Kidney (tissue), 14 donors: ENCODE results near the gene GALNT18. TPM values are rescaled to one million over a fixed set of nuclear protein-coding genes. Genes with fewer than 3 reads are reported as not detected.

Source experiments
- DNase-seq, 5 donors: peaks; one replicate each; pipeline ENCODE4 v3.0.0-alpha.2; 2013 to 2020
- FAIRE-seq: peaks from 2 replicates; lab custom pipeline; 2012; peaks lifted over from hg19 to GRCh38; lab: Jason Lieb, UNC
- H3K27ac ChIP-seq, 2 donors: one replicate each; pipeline ENCODE4 v1.7.0; 2013; ENCODE audit warnings: low read depth in 2 of 2, low read length in 2 of 2, inconsistent platforms in 1 of 2
- H3K27me3 ChIP-seq: one replicate; pipeline ENCODE4 v1.7.1; 2013; ENCODE audit warnings: low read length, inconsistent platforms; ENCODE audit not compliant: control insufficient read depth, insufficient read depth
- H3K36me3 ChIP-seq, 3 donors: one replicate each; pipeline versions ENCODE4 v1.7.0 to v1.7.1; 2013; ENCODE audit warnings: low read length in 3 of 3, control low read depth in 1 of 3, inconsistent platforms in 1 of 3; ENCODE audit not compliant: insufficient read depth in 3 of 3, control insufficient read depth in 2 of 3
- H3K4me1 ChIP-seq, 3 donors: one replicate each; pipeline versions ENCODE4 v1.7.0 to v1.7.1; 2013; ENCODE audit warnings: low read length in 3 of 3, inconsistent platforms in 1 of 3, low read depth in 1 of 3; ENCODE audit not compliant: control insufficient read depth in 2 of 3, insufficient read depth in 2 of 3
- H3K4me3 ChIP-seq, 3 donors: one replicate each; pipeline versions ENCODE4 v1.7.0 to v1.8.1; 2013; ENCODE audit warnings: low read length in 3 of 3, control low read depth in 1 of 3, inconsistent platforms in 1 of 3
- H3K9ac ChIP-seq, 3 donors: one replicate each; pipeline versions ENCODE4 v1.7.0 to v1.7.1; 2013; ENCODE audit warnings: low read length in 3 of 3, control low read depth in 1 of 3, inconsistent platforms in 1 of 3
- H3K9me3 ChIP-seq, 3 donors: one replicate each; pipeline versions ENCODE4 v1.7.0 to v1.7.1; 2013; ENCODE audit warnings: low read length in 3 of 3, control low read depth in 1 of 3, inconsistent platforms in 1 of 3; ENCODE audit not compliant: control insufficient read depth in 2 of 3, insufficient read depth in 1 of 3
- CTCF ChIP-seq: IDR thresholded peaks from 3 replicates; pipeline ENCODE4 v1.5.1; 2012; ENCODE audit warnings: mild to moderate bottlenecking, moderate library complexity, borderline replicate concordance; ENCODE audit not compliant: insufficient read depth; ENCODE audit errors: extremely low read depth
- intact Hi-C: fragments of 100-400 bp; cut with DNase I; formaldehyde crosslinking; loops from one replicate; pipeline ENCODE4 v1.11.1; 2022
- polyA plus RNA-seq: library from polyadenylated mRNA; stranded (reverse); fragments of 350-450 nt; fragmentation: Illumina TruSeq; extraction: RNeasy Lipid Tissue Mini Kit (QIAGEN cat#74804); gene quantifications from one replicate; pipeline ENCODE4 v1.2.3, GENCODE V29; 2014; ENCODE audit warnings: low read depth, low replicate concordance; ENCODE audit not compliant: insufficient read depth
- total RNA-seq: library from RNA; stranded (reverse); fragmentation: NEBNext Ultra II Directional; extraction: Animal tissue kit (Norgen Biotek cat#: 25700); gene quantifications from one replicate; pipeline ENCODE4 v1.2.1, GENCODE V29; 2021
- donor health status: control.
- donor health status: control.
- donor health status: control.
- donor health status: control.
- donor health status: control.
- donor health status: DM: yes; HTN: yes; CAD: no.
- donor health status: Normal renal cell carcinoma (clear cell type).

GALNT18 gene
- total and polyA plus RNA-seq, 2 donors from 2014 or later = 27.2 to 42.1 TPM

- no peaks in the 10 kb centered on the region for H3K9me3 ChIP-seq
- no peak overlapping the region for H3K4me3 ChIP-seq
- no peak overlapping the region for H3K9ac ChIP-seq
- TF ChIP-seq CTCF = no peak
- intact Hi-C loops = no loop called here
- DNase-seq (no peak), FAIRE-seq (no peak)
- peaks cover 0 to 17% (median 7%) of the 10 kb centered on the region in 3 donors for H3K4me1 ChIP-seq
- H3K36me3 ChIP-seq = no peaks in the 10 kb centered on the region
- H3K27ac ChIP-seq = no peak overlapping the region
- no peaks in the 10 kb centered on the region for H3K27me3 ChIP-seq
Measured at GRCh38 chr11:11615086-11615485, 6.7 kb downstream of the GALNT18 start.

GRCh38 chr11:11612439-11612838 lies 9.4 kb downstream of the GALNT18 start:
- no peak overlapping the region for H3K27ac ChIP-seq
- H3K27me3 ChIP-seq = no peaks in the 10 kb centered on the region
- no peak for TF ChIP-seq CTCF
- intact Hi-C loops = no loop called here
- H3K36me3 ChIP-seq = no peaks in the 10 kb centered on the region
- no peak overlapping the region for H3K4me3 ChIP-seq
- DNase-seq (no peak), FAIRE-seq (no peak)
- H3K9ac ChIP-seq = no peak overlapping the region
- H3K4me1 ChIP-seq = peaks cover 0 to 10% (median 2%) of the 10 kb centered on the region in 3 donors
- no peaks in the 10 kb centered on the region for H3K9me3 ChIP-seq

GRCh38 chr11:11611381-11611780 lies 10.4 kb downstream of the GALNT18 start:
- no peak overlapping the region for H3K27ac ChIP-seq
- no peak overlapping the region for H3K4me3 ChIP-seq
- peaks cover 0 to 10% (median 2%) of the 10 kb centered on the region in 3 donors for H3K4me1 ChIP-seq
- no peaks in the 10 kb centered on the region for H3K27me3 ChIP-seq
- FAIRE-seq = no peak
- no peak overlapping the region for H3K9ac ChIP-seq
- no peak for DNase-seq
- no peaks in the 10 kb centered on the region for H3K36me3 ChIP-seq
- intact Hi-C loops = no loop called here
- TF ChIP-seq CTCF = no peak
- H3K9me3 ChIP-seq = no peaks in the 10 kb centered on the region

GRCh38 chr11:11608783-11609232 lies 13.0 kb downstream of the GALNT18 start:
- Histone ChIP-seq H3K4me3 (no peak overlapping the region), H3K27me3 (no peaks in the 10 kb centered on the region), H3K9ac (no peak overlapping the region), H3K36me3 (no peaks in the 10 kb centered on the region), H3K4me1 (peaks cover 0 to 13% (median 10%) of the 10 kb centered on the region in 3 donors), H3K27ac (no peak overlapping the region), H3K9me3 (no peaks in the 10 kb centered on the region)
- FAIRE-seq (no peak), DNase-seq (no peak)
- no peak for TF ChIP-seq CTCF
- intact Hi-C loops = no loop called here
